Astrocyte of the hippocampus (primary cell): Measurements from ENCODE around the gene ACSL5.
"Not testable (repeated sequence)": the region's sequence is repeated elsewhere in the genome, so short reads cannot be mapped to it uniquely, and the experiment has no call there.

Source experiments
- DNase-seq: peaks from one replicate; pipeline ENCODE4 v3.0.0; 2011; ENCODE audit warnings: low read depth, low spot score

The ACSL5 gene

GRCh38 chr10:112461029-112461887 lies 87.3 kb downstream of the ACSL5 start:
- DNase-seq: peak; percentile 28

- not testable (repeated sequence) for DNase-seq
Measured at GRCh38 chr10:112464074-112464473, 90.2 kb downstream of the ACSL5 start.

GRCh38 chr10:112465299-112465883 lies 91.5 kb downstream of the ACSL5 start:
- no peak for DNase-seq

GRCh38 chr10:112466802-112467201 lies 92.9 kb downstream of the ACSL5 start:
- no peak for DNase-seq

GRCh38 chr10:112467541-112468075 lies 93.7 kb downstream of the ACSL5 start:
- peak; percentile 15 for DNase-seq

- DNase-seq: peak; percentile 45
Measured at GRCh38 chr10:112471878-112472487, 98.1 kb downstream of the ACSL5 start.

- DNase-seq: peak; percentile 32
Measured at GRCh38 chr10:112475575-112476218, 101.8 kb downstream of the ACSL5 start.
